Renal pelvis (tissue), 4 donors: ENCODE results near the gene HPS1. TPM values are rescaled to one million over a fixed set of nuclear protein-coding genes. Genes with fewer than 3 reads are reported as not detected.

Source experiments
- DNase-seq: peaks from one replicate; pipeline ENCODE4 v3.0.0-alpha.2; 2013
- polyA plus RNA-seq, 3 donors: library from polyadenylated mRNA; unstranded; fragments of 120-200 nt; gene quantifications; one replicate each; pipeline ENCODE4 v1.2.1, GENCODE V29; 2013; ENCODE audit not compliant: insufficient read length in 3 of 3

Gene HPS1
- polyA plus RNA-seq, 3 donors = 36.2 to 43.5 (median 39.4) TPM

GRCh38 chr10:98435178-98435577, 11.6 kb downstream of the HPS1 start:
- DNase-seq = no peak

GRCh38 chr10:98433881-98434732, 12.6 kb downstream of the HPS1 start:
- DNase-seq = no peak

- no peak for DNase-seq
Measured at GRCh38 chr10:98433371-98433770, 13.4 kb downstream of the HPS1 start.

GRCh38 chr10:98432330-98432729, 14.4 kb downstream of the HPS1 start:
- no peak for DNase-seq

- DNase-seq = no peak
Measured at GRCh38 chr10:98431016-98431415, 15.7 kb downstream of the HPS1 start.

- no peak for DNase-seq
Measured at GRCh38 chr10:98430427-98430826, 16.3 kb downstream of the HPS1 start.

GRCh38 chr10:98429320-98430072, 17.2 kb downstream of the HPS1 start:
- DNase-seq = no peak

- DNase-seq = no peak
Measured at GRCh38 chr10:98427011-98427515, 19.7 kb downstream of the HPS1 start.

- DNase-seq = no peak
Measured at GRCh38 chr10:98425511-98426352, 21.0 kb downstream of the HPS1 start.

GRCh38 chr10:98424295-98425254, 22.2 kb downstream of the HPS1 start:
- no peak for DNase-seq

GRCh38 chr10:98423691-98424120, 23.0 kb downstream of the HPS1 start:
- DNase-seq = no peak

- no peak for DNase-seq
Measured at GRCh38 chr10:98422182-98422581, 24.6 kb downstream of the HPS1 start.

GRCh38 chr10:98420786-98421185, 25.9 kb downstream of the HPS1 start:
- no peak for DNase-seq

- no peak for DNase-seq
Measured at GRCh38 chr10:98419469-98420261, 27.1 kb downstream of the HPS1 start.

- DNase-seq = no peak
Measured at GRCh38 chr10:98418665-98419468, 27.9 kb downstream of the HPS1 start.

- no peak for DNase-seq
Measured at GRCh38 chr10:98417973-98418664, 28.6 kb downstream of the HPS1 start.

GRCh38 chr10:98417481-98417959, 29.2 kb downstream of the HPS1 start:
- no peak for DNase-seq
